OCI-LY1 (cell line): ENCODE data around the gene LRIG1.

Experiments
- H2AFZ ChIP-seq: fragments of 200-600 bp; sonication (generic), shearing (Covaris generic); 2 replicates; pipeline ENCODE4 v1.6.0; 2014; ENCODE audit warnings: antibody characterized with exemption, mild to moderate bottlenecking, low read length
- H3F3A ChIP-seq: fragments of 200-600 bp; sonication (generic), shearing (Covaris generic); 2 replicates; pipeline ENCODE4 v1.6.0; 2014; ENCODE audit warnings: mild to moderate bottlenecking, antibody characterized with exemption, low read length, moderate library complexity; ENCODE audit not compliant: insufficient read depth
- H3K27ac ChIP-seq: fragments of 200-600 bp; sonication (generic); 2 replicates; pipeline ENCODE4 v1.5.1; 2014; ENCODE audit warnings: low read length, mixed run types, mild to moderate bottlenecking, low read depth; ENCODE audit not compliant: poor library complexity, severe bottlenecking
- H3K27me3 ChIP-seq: fragments of 200-600 bp; sonication (generic); 2 replicates; pipeline ENCODE4 v1.6.0; 2014; ENCODE audit warnings: antibody characterized with exemption, mild to moderate bottlenecking, low read length, moderate library complexity; ENCODE audit not compliant: insufficient read depth
- H3K36me3 ChIP-seq: fragments of 200-600 bp; sonication (generic); 2 replicates; pipeline ENCODE4 v1.6.1; 2014; ENCODE audit warnings: mild to moderate bottlenecking, antibody characterized with exemption, low read length, moderate library complexity, mixed read lengths; ENCODE audit not compliant: insufficient read depth
- H3K4me1 ChIP-seq: fragments of 200-600 bp; sonication (generic); 2 replicates; pipeline ENCODE4 v1.5.1; 2014; ENCODE audit warnings: mild to moderate bottlenecking, low read length, moderate library complexity; ENCODE audit not compliant: insufficient read depth, severe bottlenecking
- H3K4me2 ChIP-seq: fragments of 200-600 bp; sonication (generic), shearing (Covaris generic); 2 replicates; pipeline ENCODE4 v1.6.1; 2014; ENCODE audit warnings: low read length
- H3K4me3 ChIP-seq: fragments of 200-600 bp; sonication (generic); 2 replicates; pipeline ENCODE4 v1.5.1; 2014; ENCODE audit warnings: low read length, low read depth, mild to moderate bottlenecking, mixed read lengths; ENCODE audit not compliant: poor library complexity, severe bottlenecking
- H3K79me2 ChIP-seq: fragments of 200-600 bp; shearing (Covaris generic); 2 replicates; pipeline ENCODE4 v1.6.1; 2016; ENCODE audit warnings: mixed run types, low read length, mixed read lengths; ENCODE audit not compliant: insufficient read depth
- H3K9ac ChIP-seq: fragments of 200-600 bp; sonication (generic), shearing (Covaris generic); 2 replicates; pipeline ENCODE4 v1.6.1; 2014; ENCODE audit warnings: mild to moderate bottlenecking, low read length, mixed read lengths
- H3K9me2 ChIP-seq: fragments of 200-600 bp; sonication (generic), shearing (Covaris generic); 2 replicates; pipeline ENCODE4 v1.6.1; 2014; ENCODE audit warnings: low read depth, mild to moderate bottlenecking, low read length, mixed read lengths
- H3K9me3 ChIP-seq: fragments of 200-600 bp; shearing (Covaris generic); 2 replicates; pipeline ENCODE4 v1.6.1; 2014; ENCODE audit warnings: low read length, mixed read lengths
- H4K20me1 ChIP-seq: fragments of 200-600 bp; sonication (generic), shearing (Covaris generic); 2 replicates; pipeline ENCODE4 v1.6.0; 2016; ENCODE audit warnings: mild to moderate bottlenecking, low read length; ENCODE audit not compliant: insufficient read depth
- EZH2 ChIP-seq: fragments of 200-600 bp; sonication (generic), shearing (Covaris generic); IDR thresholded peaks from 2 replicates; pipeline ENCODE4 v1.8.0; 2017; ENCODE audit warnings: borderline replicate concordance, mixed run types, mild to moderate bottlenecking, antibody characterized with exemption, low read length, moderate library complexity, mixed read lengths
- TF ChIP-seq, protein P1 (sequence below): fragments of 200-600 bp; sonication (generic), shearing (Covaris generic); IDR thresholded peaks from 2 replicates; pipeline ENCODE4 v1.5.1; 2017; ENCODE audit warnings: mild to moderate bottlenecking, antibody characterized with exemption, low read length, moderate library complexity, mixed read lengths

Gene LRIG1

DNA sequence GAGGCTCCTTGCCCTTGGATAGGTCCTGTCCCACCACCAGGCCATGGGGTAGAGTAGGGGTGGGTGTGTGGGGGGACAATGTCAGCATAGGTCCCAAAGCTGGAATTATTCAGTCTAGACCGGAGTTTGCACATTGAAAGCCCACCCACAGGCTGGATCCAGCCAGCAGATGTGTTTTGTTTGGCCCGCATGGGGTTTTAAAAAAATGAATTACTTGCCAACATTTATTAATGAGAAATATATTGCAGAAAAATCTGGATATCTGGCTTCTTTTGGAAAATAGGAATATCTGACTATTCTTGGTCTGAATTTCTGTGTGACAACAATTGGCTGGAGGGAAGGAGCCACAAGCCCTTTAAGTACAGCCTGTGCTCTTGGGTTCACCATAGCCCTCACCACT lies 17.3 kb upstream of the LRIG1 start:
- no peak overlapping the region for H3K27ac ChIP-seq
- no peaks in the 10 kb centered on the region for H3K79me2 ChIP-seq
- no peaks in the 10 kb centered on the region for H4K20me1 ChIP-seq
- no peaks in the 10 kb centered on the region for H3F3A ChIP-seq
- H2AFZ ChIP-seq: no peak overlapping the region
- TF ChIP-seq, protein P1, sequence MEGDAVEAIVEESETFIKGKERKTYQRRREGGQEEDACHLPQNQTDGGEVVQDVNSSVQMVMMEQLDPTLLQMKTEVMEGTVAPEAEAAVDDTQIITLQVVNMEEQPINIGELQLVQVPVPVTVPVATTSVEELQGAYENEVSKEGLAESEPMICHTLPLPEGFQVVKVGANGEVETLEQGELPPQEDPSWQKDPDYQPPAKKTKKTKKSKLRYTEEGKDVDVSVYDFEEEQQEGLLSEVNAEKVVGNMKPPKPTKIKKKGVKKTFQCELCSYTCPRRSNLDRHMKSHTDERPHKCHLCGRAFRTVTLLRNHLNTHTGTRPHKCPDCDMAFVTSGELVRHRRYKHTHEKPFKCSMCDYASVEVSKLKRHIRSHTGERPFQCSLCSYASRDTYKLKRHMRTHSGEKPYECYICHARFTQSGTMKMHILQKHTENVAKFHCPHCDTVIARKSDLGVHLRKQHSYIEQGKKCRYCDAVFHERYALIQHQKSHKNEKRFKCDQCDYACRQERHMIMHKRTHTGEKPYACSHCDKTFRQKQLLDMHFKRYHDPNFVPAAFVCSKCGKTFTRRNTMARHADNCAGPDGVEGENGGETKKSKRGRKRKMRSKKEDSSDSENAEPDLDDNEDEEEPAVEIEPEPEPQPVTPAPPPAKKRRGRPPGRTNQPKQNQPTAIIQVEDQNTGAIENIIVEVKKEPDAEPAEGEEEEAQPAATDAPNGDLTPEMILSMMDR: no peak
- no peak for TF ChIP-seq EZH2
- no peak overlapping the region for H3K4me3 ChIP-seq
- H3K27me3 ChIP-seq: no peaks in the 10 kb centered on the region
- no peaks in the 10 kb centered on the region for H3K36me3 ChIP-seq
- no peaks in the 10 kb centered on the region for H3K4me1 ChIP-seq
- no peaks in the 10 kb centered on the region for H3K9me2 ChIP-seq
- H3K9ac ChIP-seq: no peak overlapping the region
- H3K4me2 ChIP-seq: no peak overlapping the region
- H3K9me3 ChIP-seq: no peaks in the 10 kb centered on the region

DNA sequence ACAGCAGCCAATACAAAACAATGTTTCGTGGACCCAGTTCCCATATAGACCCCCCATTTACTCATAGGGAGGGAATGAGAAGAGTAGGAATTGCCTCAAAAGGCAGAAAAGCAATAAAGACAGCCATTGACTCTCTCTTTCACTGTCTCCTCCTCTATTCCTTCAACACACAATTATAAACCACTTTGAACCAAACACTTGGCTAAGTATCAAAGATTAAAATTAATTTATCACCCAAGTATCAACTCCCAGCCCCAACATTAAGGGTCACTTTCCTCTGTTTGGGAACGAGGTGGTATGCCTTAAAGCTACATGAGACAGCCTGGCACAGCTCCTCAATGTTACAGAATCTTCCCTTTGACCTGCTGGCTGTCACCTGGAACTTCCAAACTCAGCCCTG lies 16.4 kb upstream of the LRIG1 start:
- Histone ChIP-seq H3F3A (no peaks in the 10 kb centered on the region), H3K27ac (no peak overlapping the region), H3K4me1 (no peaks in the 10 kb centered on the region), H3K36me3 (no peaks in the 10 kb centered on the region), H3K4me2 (no peak overlapping the region), H3K27me3 (no peaks in the 10 kb centered on the region), H3K4me3 (no peak overlapping the region), H3K9ac (no peak overlapping the region), H3K9me3 (no peaks in the 10 kb centered on the region), H4K20me1 (no peaks in the 10 kb centered on the region), H3K79me2 (no peaks in the 10 kb centered on the region), H2AFZ (no peak overlapping the region), H3K9me2 (no peaks in the 10 kb centered on the region)
- TF ChIP-seq EZH2: no peak
- TF ChIP-seq, protein P1: no peak

DNA sequence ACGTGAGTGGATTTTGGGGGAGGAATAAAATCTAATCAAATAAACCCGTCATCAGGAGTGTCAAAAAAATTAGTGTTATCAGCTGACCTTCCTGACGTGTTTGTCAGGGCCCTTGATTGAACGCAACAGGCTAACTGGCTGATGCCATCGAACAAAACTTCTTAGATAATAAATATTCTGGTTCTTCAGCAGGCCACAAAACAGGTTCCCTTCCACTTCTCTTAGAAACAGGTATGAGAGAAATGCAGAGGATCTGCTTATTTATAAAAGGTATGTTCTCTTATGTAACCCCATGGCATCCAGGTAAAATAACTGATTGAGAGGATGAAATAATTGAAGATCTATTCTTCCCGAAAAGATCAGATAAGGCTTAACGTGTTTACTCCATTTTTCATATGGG lies 7.6 kb upstream of the LRIG1 start:
- no peaks in the 10 kb centered on the region for H3K9me2 ChIP-seq
- H3K9ac ChIP-seq: no peak overlapping the region
- no peaks in the 10 kb centered on the region for H3K79me2 ChIP-seq
- H3K4me3 ChIP-seq: no peak overlapping the region
- H3K27ac ChIP-seq: no peak overlapping the region
- no peak overlapping the region for H3K4me2 ChIP-seq
- no peaks in the 10 kb centered on the region for H4K20me1 ChIP-seq
- no peaks in the 10 kb centered on the region for H3K4me1 ChIP-seq
- no peak for TF ChIP-seq EZH2
- TF ChIP-seq, protein P1: no peak
- H2AFZ ChIP-seq: no peak overlapping the region
- H3K36me3 ChIP-seq: no peaks in the 10 kb centered on the region
- no peaks in the 10 kb centered on the region for H3F3A ChIP-seq
- no peaks in the 10 kb centered on the region for H3K9me3 ChIP-seq
- no peaks in the 10 kb centered on the region for H3K27me3 ChIP-seq
